Stimulated activated CD4-positive, alpha-beta T cell treated with anti-CD3 and anti-CD28 coated beads, Interleukin-15, amount 100 ng/mL, for 1 hour (primary cell): ENCODE measurements around the gene PLCD4.
A peak's percentile ranks its signal among the peaks of the same experiment; 100 is the strongest.

Experiments
- DNase-seq, 2 donors: peaks; one replicate each; pipeline ENCODE4 v3.0.0-alpha.2; 2020; ENCODE audit warnings: low read depth in 1 of 2, low spot score in 1 of 2

PLCD4 gene

GRCh38 chr2:218621007-218621406 lies 13.3 kb downstream of the PLCD4 start:
- DNase-seq = no peak

DNA sequence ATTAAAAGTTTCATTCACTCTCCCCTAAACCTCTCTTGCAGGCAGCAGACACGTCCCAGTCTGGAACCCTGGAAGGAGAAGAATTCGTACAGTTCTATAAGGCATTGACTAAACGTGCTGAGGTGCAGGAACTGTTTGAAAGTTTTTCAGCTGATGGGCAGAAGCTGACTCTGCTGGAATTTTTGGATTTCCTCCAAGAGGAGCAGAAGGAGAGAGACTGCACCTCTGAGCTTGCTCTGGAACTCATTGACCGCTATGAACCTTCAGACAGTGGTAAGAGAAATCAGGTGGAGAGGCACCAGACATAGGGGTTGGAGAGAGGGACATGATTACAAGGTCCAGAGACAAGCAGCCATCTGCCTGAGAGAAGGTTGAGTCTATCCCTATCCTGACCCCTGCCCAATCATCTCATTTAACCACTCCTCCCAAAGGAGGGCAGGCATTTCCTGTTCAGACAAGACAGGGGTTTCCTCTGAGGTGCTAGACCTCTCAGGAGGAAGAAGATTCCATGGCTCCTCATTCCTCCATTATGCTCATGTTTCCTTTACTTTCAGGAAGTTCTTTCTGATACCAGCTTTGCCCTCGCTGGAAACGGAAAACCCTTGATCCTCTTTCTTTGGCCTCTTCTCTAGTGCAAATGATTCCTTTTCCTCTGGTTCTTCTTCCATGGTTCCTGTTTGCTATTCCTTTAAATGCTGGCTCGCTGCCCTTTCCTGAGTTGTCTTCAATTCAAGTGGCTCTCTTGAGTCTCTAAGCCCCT lies 15.1 kb downstream of the PLCD4 start:
- DNase-seq = no peak

GRCh38 chr2:218623366-218623705 lies 15.6 kb downstream of the PLCD4 start:
- DNase-seq = no peak

GRCh38 chr2:218626369-218626768 lies 18.7 kb downstream of the PLCD4 start:
- DNase-seq = no peak

DNA sequence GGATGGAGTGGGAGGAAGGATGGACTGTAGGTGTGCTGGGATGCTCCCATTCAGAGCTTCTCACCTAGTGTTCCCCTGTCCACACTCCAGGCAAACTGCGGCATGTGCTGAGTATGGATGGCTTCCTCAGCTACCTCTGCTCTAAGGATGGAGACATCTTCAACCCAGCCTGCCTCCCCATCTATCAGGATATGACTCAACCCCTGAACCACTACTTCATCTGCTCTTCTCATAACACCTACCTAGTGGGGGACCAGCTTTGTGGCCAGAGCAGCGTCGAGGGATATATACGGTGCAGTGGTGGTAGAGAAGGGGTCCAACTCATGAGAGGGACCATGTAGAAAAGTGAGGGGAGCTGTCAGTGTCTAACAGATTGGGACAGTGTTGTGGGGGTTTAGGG lies 20.2 kb downstream of the PLCD4 start:
- no peak for DNase-seq

DNA sequence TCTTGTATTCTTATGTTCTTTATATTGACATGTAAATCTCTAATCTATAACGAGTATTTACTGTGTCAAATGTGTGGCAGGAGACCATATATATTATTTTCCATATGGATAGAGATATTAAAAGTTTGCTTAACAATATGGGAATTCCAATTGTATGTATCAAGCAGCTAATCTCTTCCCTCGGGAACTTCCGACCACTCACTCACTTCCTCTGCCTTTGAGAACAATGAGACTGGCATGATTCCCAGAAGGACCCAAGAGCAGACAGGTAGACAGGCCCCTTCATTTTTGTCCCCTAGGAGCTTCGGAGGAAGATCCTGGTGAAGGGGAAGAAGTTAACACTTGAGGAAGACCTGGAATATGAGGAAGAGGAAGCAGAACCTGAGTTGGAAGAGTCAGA lies 24.1 kb downstream of the PLCD4 start:
- no peak for DNase-seq

DNA sequence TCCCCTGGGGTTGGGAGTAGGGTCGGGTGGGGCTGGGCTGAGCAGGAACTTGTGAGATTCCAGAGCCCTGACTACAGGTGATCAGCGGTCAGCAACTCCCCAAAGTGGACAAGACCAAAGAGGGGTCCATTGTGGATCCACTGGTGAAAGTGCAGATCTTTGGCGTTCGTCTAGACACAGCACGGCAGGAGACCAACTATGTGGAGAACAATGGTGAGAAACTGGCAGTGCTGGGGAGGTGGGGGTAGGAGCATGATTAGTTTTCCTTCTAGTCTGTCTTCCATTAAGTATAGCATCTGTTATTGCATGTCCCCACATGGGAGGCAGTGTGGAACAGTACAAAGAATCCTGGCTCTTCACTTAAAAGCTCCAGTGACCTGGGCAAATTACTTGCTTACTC lies 28.0 kb downstream of the PLCD4 start:
- DNase-seq = no peak

GRCh38 chr2:218638372-218638771 lies 30.7 kb downstream of the PLCD4 start:
- DNase-seq = no peak

DNA sequence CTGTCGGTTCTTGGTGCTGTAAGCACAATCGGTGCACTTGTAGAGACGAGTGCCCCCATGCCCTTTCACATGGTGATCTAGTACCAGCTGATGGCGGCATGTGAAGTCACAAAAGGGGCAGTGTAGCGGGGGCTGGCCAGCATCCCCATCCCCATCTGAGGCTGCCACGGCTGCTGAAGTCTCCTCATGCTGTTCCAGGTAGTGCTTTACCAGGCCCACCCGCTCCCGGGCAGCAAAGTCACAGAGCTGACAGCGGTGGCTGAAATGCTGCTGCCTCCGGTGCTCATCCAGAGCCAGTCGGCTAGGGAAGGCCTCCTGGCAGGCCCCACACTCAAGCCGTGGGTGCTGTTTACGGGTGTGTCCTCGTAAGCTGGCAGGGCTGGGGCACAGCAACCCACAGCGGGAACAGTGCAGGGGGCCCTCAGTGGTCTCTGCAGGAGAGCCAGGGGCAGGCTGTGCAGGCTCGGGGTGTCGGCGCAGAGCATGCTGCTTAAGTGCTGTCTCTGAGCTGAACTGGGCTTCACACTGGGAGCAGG lies 34.5 kb downstream of the PLCD4 start:
- DNase-seq = no peak

DNA sequence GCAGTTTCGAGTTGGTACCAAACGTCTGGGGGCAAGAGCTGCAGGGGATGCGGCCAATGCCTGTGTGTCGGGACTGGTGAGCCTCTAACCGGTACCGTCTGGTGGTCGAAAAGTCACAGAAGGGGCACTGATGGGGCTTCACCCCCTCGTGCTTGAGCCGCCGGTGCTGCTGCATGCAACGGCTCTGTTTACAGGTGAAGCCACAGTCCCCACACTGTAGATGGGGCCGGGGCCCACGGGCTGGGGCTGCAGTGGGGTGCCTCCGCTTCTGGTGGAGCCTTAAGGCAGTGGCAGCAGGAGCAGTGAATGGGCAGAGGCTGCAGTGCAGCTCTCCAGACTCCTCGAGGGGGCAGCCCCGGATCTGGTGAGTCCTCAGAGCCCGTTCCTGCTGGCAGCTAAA lies 35.1 kb downstream of the PLCD4 start:
- DNase-seq = no peak

DNA sequence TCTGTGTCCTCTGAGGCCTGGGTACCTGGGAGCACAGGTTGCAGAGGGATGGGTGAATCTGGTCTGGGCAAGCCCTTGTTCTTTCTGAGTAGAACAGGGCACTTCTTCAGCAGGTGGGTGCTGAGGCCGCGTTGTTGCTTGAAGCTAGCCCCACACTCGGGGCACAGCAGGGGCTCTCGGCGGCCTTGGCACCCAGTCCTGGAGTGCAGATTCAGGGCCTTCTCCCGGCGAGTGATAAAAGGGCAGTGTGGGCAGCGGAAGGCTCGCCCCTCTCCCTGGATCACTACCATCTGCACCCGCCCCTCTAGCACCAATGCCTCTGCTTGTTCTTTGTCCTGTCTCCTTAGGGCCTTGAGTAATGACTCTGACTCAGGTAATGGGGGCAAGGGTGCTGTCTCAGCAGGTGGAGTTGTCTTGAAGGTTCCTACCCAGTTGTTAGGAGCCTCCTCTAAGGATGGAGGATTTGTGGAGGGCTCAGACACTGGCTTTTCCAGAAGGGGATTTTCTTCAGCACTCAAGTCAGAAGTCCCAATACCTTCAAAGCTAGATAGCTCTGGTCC lies 36.1 kb downstream of the PLCD4 start:
- no peak for DNase-seq

- no peak for DNase-seq
These were observed 37.0 kb downstream of the PLCD4 start for GRCh38 chr2:218644721-218645120.

DNA sequence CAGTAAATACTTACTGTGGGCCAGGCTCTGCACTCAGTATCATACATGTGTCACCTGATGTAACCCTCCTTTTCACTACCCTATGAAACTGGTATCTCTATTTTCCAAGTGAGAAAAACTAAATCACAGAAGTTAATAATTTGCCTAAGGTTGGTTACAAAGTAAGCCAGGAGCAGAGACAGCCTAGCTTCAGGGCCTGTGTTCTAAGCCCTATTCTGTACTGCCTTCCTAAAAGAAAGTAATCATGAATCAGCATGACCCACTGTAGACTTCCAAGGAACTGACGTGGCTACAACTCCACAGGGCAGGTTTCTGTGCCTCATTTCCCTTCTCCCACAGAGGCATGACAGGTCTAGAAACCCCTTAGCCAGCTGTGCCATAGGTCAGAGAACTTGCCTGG lies 37.4 kb downstream of the PLCD4 start:
- no peak for DNase-seq

DNA sequence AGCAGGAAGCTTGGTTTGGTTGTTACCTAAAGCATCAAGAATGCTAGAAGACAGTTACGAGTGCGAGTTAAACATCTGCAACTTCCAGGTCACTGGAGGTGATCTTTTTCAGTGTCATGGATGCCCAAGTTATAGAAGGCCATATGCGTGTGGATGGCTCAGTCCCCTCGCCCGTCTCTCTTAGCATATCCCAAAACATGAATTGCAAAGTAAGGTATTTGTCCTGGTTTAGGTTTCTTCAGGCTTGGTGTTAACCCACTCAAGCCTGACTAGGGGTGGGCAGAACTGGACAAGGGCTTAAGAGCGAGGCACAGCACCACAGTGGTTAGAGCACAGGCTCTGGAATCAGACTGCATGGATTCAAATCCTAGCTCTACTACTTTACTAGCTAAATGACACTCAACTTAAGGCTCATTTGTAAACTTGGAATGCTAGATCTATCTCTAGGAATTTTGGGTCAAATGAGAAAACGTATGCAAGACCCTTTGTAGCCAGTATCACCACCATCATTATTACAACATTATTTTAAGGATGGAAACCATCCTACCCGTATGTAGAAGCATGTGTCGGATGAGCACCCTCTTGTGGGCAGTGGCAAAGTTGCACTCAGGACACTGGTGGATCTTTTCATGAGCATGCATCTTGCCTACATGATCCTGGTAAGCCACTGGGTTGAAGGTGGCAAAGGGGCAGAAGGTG lies 40.5 kb downstream of the PLCD4 start:
- DNase-seq = no peak

DNA sequence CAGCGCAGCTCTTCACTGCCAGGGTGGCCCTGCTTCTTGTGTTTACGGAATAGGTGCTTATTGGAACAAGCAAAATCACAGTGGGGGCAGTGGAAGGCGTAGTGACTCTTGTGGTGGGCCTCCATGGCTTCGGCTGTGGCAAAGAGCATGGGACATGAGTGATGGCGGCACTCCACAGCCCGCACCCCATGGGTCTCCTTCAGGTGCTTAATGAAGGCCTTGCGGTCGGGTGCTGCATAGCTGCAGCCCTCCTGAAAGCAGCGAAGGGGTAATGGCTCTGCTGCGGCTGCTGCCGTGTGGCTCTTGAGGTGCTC lies 41.0 kb downstream of the PLCD4 start:
- no peak for DNase-seq

- no peak for DNase-seq
These were observed 48.1 kb downstream of the PLCD4 start for GRCh38 chr2:218655751-218656150.

DNA sequence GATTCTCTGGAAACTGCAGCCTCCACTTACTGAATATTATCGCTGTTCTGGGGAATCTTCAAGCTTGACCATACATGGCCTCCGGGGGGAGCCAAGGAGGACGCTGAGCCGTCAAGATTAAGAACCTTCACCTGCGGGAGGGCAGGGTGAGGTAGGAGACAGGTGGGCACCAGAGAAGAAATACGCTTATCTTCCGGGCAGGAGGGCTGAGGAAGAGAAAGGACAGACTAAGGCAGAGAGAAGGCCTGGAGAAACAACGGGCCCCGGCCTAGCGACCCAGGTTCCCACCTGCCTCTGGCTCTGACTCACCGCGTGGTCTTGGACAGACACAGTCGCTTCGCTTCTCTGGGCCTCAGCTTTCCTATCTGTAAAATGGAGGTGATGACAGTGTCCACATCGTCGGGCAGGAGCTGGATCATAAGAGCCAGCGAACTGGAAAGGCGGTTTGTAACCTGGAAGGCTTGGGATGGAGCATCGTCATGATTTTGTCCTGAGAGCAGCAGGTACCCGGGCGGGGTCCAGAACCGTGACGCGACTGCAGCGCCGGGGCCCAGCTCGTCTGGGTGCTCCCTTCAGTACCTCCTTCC lies 51.1 kb downstream of the PLCD4 start:
- no peak for DNase-seq

DNA sequence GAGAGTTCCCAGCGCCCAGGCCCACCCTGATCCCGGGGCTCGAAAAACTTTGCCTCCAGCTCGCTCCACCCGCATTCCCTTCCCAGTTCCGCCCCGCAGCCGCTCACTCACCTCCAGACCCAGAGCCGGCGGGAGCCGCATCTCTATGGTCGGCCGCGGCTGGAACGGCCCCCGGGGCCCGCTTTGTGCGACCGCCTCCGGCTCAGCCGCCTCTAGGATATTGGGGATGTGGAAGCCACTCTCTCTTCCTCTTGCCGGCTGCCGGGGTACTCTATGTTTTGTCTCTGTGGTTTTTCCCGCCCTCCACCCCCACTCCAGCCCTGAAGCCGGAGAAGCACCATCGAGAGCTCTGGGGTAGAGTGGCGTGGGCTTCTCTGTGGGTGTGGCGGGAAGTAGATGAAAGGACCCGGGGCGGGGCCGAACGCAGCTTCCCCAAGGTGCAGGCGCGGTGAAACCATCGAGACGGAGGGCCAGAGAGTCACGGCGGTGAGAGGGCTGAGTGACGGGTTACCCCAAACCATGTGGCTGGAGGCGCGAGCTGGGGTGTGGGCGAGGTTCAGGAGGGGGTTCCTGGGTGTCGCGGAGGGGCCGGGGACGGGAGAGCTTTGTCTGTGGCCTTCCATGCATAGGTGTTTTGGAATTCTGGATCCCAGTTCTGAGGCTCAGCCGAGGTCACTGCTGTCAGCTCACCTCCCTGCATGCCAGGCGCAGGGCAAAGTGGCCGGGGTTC lies 51.7 kb downstream of the PLCD4 start, which contains the start of the genes BCS1L and ZNF142:
Gene BCS1L, plus strand, starts transcription at position 426 of the 730 bp plus-strand sequence. CDS start 1,305 bp downstream, outside the sequence.
Gene ZNF142, minus strand, starts transcription at position 366 of the 730 bp plus-strand sequence. CDS start 3,194 bp downstream, outside the sequence.
- peak; percentile 76 to 91 for DNase-seq

- no peak for DNase-seq
These were observed 52.3 kb downstream of the PLCD4 start for GRCh38 chr2:218659988-218660358.

- no peak for DNase-seq
These were observed 54.7 kb downstream of the PLCD4 start for GRCh38 chr2:218662377-218662776.

- DNase-seq = no peak
These were observed 55.1 kb downstream of the PLCD4 start for GRCh38 chr2:218662827-218663226.
